Liver (tissue), 3 donors: ENCODE results near the gene FYB2.

Experiments used
- ATF3 ChIP-seq: IDR thresholded peaks from 2 replicates; pipeline ENCODE4 v1.6.1; 2016; ENCODE audit warnings: antibody characterized with exemption
- CTCF ChIP-seq: fragments of 150-350 bp; IDR thresholded peaks from 2 replicates; pipeline ENCODE4 v1.5.1; 2017; ENCODE audit warnings: improper control_type of control experiment, low read depth, low read length; ENCODE audit not compliant: missing input control
- EGR1 ChIP-seq, 2 donors: IDR thresholded peaks; 2 replicates each; pipeline ENCODE4 v1.6.1; 2016 to 2018; ENCODE audit warnings: antibody characterized with exemption in 2 of 2, low read depth in 2 of 2
- FOXA2 ChIP-seq: IDR thresholded peaks from 2 replicates; pipeline ENCODE4 v1.6.1; 2016; ENCODE audit warnings: antibody characterized with exemption
- GABPA ChIP-seq, 2 donors: IDR thresholded peaks in 1 of 2; conservative IDR thresholded peaks in 1 of 2; 2 replicates each; pipeline ENCODE4 v1.6.1; 2016; ENCODE audit warnings: antibody characterized with exemption in 2 of 2, mild to moderate bottlenecking in 1 of 2, moderate library complexity in 1 of 2
- HNF4A ChIP-seq, 2 donors: conservative IDR thresholded peaks; 2 replicates each; pipeline ENCODE4 v1.6.1; 2016; ENCODE audit warnings: antibody characterized with exemption in 2 of 2, mild to moderate bottlenecking in 2 of 2
- JUND ChIP-seq, 2 donors: IDR thresholded peaks; 2 replicates each; pipeline ENCODE4 v1.6.1; 2016; ENCODE audit warnings: antibody characterized with exemption in 2 of 2
- MAX ChIP-seq: IDR thresholded peaks from 2 replicates; pipeline ENCODE4 v1.6.1; 2016; ENCODE audit warnings: antibody characterized with exemption
- RAD21 ChIP-seq, 2 donors: IDR thresholded peaks; 2 replicates each; pipeline ENCODE4 v1.6.1; 2016; ENCODE audit warnings: antibody characterized with exemption in 2 of 2, mild to moderate bottlenecking in 2 of 2
- REST ChIP-seq: IDR thresholded peaks from 2 replicates; pipeline ENCODE4 v1.6.1; 2016; ENCODE audit warnings: antibody characterized with exemption, mild to moderate bottlenecking
- RXRA ChIP-seq, 2 donors: IDR thresholded peaks; 2 replicates each; pipeline ENCODE4 v1.6.1; 2017 to 2018; ENCODE audit warnings: antibody characterized with exemption in 2 of 2, mild to moderate bottlenecking in 1 of 2
- TAF1 ChIP-seq: conservative IDR thresholded peaks from 2 replicates; pipeline ENCODE4 v1.6.1; 2016; ENCODE audit warnings: antibody characterized with exemption, mild to moderate bottlenecking
- YY1 ChIP-seq: IDR thresholded peaks from 2 replicates; pipeline ENCODE4 v1.6.1; 2016; ENCODE audit warnings: antibody characterized with exemption, mild to moderate bottlenecking
- ZBTB33 ChIP-seq: IDR thresholded peaks from 2 replicates; pipeline ENCODE4 v1.6.1; 2016; ENCODE audit warnings: antibody characterized with exemption
- donor health status: healthy.
- donor health status: healthy.

- TF ChIP-seq CTCF (no peak), EGR1 (IDR thresholded peaks at IDR 0.05; ENCODE audit: low read depth in 2 of 2) (no peak), TAF1 (no peak), JUND (IDR thresholded peaks at IDR 0.05) (no peak), RAD21 (IDR thresholded peaks at IDR 0.05) (no peak), ATF3 (no peak), RXRA (IDR thresholded peaks at IDR 0.05) (no peak), FOXA2 (no peak), HNF4A (conservative IDR thresholded peaks at IDR 0.05) (no peak), MAX (no peak), YY1 (no peak), REST (no peak), GABPA (IDR thresholded peaks at IDR 0.05 in 1 of 2, conservative IDR thresholded peaks at IDR 0.05 in 1 of 2) (no peak), ZBTB33 (no peak)
Observed at GRCh38 chr1:56745231-56745630, 74.0 kb downstream of the FYB2 start.
